Panc1 (cell line): ENCODE measurements around the gene DOK6. TPM values are rescaled to one million over a fixed set of nuclear protein-coding genes. Genes with fewer than 3 reads are reported as not detected.

Source experiments
- ATAC-seq: fragments of 200-7000 bp; cut with Tn5 transposase; 2 replicates; pipeline ENCODE4 v1.9.1; 2020; ENCODE audit warnings: mild to moderate bottlenecking, moderate library complexity
- BruUV-seq: library from RNA; stranded (reverse); fragments of 400-500 nt; replicated peaks from 2 replicates; lab custom pipeline; 2021; lab: Mats Ljungman, UMichigan
- CTCF ChIA-PET: fragments of 300-600 bp; sonication (Branson Sonifier 250); formaldehyde crosslinking; loops from one replicate; lab custom pipeline; 2022; ENCODE audit warnings: antibody characterized with exemption; lab: Charles Lee
- POLR2A ChIA-PET: fragments of 300-600 bp; sonication (Branson Sonifier 250); formaldehyde crosslinking; loops from one replicate; lab custom pipeline; 2022; ENCODE audit warnings: antibody characterized with exemption; lab: Charles Lee
- DNase-seq: peaks from one replicate; pipeline ENCODE4 v3.0.0-alpha.2; 2010; ENCODE audit warnings: low read depth, low spot score
- H3K27ac ChIP-seq: 2 replicates; pipeline ENCODE4 v1.5.1; 2011; ENCODE audit warnings: mild to moderate bottlenecking, low read length, inconsistent platforms
- H3K27me3 ChIP-seq: fragments of 200-500 bp; sonication (Bioruptor generic); 2 replicates; pipeline ENCODE4 v1.6.0; 2014; ENCODE audit warnings: low read length, inconsistent platforms; ENCODE audit not compliant: control insufficient read depth, insufficient read depth
- H3K36me3 ChIP-seq: fragments of 200-500 bp; sonication (Bioruptor generic); 2 replicates; pipeline ENCODE4 v1.5.1; 2014; ENCODE audit warnings: inconsistent platforms, mild to moderate bottlenecking, low read length, moderate library complexity; ENCODE audit not compliant: control insufficient read depth, insufficient read depth
- H3K4me1 ChIP-seq: 2 replicates; pipeline ENCODE4 v1.5.1; 2011; ENCODE audit warnings: inconsistent platforms, mild to moderate bottlenecking, low read length, moderate library complexity; ENCODE audit not compliant: control insufficient read depth, insufficient read depth
- H3K4me3 ChIP-seq, 2 experiments: 2 replicates each; pipeline ENCODE4 v1.5.1; 2011 to 2012; ENCODE audit warnings: low read depth in 2 of 2, low read length in 2 of 2, mild to moderate bottlenecking in 2 of 2, inconsistent platforms in 1 of 2, moderate library complexity in 1 of 2
- H3K9me3 ChIP-seq: fragments of 200-500 bp; sonication (Bioruptor generic); 2 replicates; pipeline ENCODE4 v1.5.1; 2014; ENCODE audit warnings: low read depth, mild to moderate bottlenecking, inconsistent platforms, low read length, moderate library complexity; ENCODE audit not compliant: control insufficient read depth, insufficient read depth
- POLR2AphosphoS5 ChIP-seq: IDR thresholded peaks from 2 replicates; pipeline ENCODE4 v1.6.1; 2012; ENCODE audit warnings: mild to moderate bottlenecking, low read depth, low read length, moderate library complexity
- REST ChIP-seq, 2 experiments: IDR thresholded peaks; 2 replicates each; pipeline ENCODE4 v1.6.1; 2011 to 2012; ENCODE audit warnings: low read depth in 2 of 2, control low read depth in 1 of 2, low read length in 1 of 2, mild to moderate bottlenecking in 1 of 2, moderate library complexity in 1 of 2; ENCODE audit not compliant: insufficient read depth in 1 of 2
- SIN3A ChIP-seq: IDR thresholded peaks from 2 replicates; pipeline ENCODE4 v1.6.1; 2012; ENCODE audit warnings: low read depth, mild to moderate bottlenecking, low read length, moderate library complexity, borderline replicate concordance; ENCODE audit not compliant: insufficient read depth
- TCF7L2 ChIP-seq: IDR thresholded peaks from 2 replicates; pipeline ENCODE4 v1.6.1; 2011; ENCODE audit warnings: mild to moderate bottlenecking, low read depth, low read length, inconsistent platforms
- in situ Hi-C: cut with HindIII; loops from 2 replicates; pipeline ENCODE4 v1.10.0; 2016; ENCODE audit warnings: low sequenced_read_pairs, low pct_unique_long_range_greater_than_20kb
- intact Hi-C: fragments of 100-400 bp; cut with micrococcal nuclease; formaldehyde crosslinking; loops from one replicate; pipeline ENCODE4 v1.10.0; 2022; ENCODE audit not compliant: unreplicated experiment
- total RNA-seq: library from RNA; stranded (reverse); gene quantifications from one replicate; pipeline ENCODE4 v1.2.1, GENCODE V29; 2021; ENCODE audit not compliant: unreplicated experiment
- TF ChIP-seq, protein P1 (sequence below): fragments of 450-650 bp; IDR thresholded peaks from 2 replicates; pipeline ENCODE4 v1.5.1; 2017; ENCODE audit warnings: mild to moderate bottlenecking

Gene DOK6
- total RNA-seq, 1 experiment from 2014 or later, result not detected

GRCh38 chr18:69648486-69648885 lies 247.8 kb downstream of the DOK6 start:
- POLR2A ChIA-PET, result no interaction called here
- intact Hi-C loops (no loop called here), in situ Hi-C loops (no loop called here)
- DNase-seq, result no peak
- no TSS peak for BruUV-seq
- TF ChIP-seq, protein P1, sequence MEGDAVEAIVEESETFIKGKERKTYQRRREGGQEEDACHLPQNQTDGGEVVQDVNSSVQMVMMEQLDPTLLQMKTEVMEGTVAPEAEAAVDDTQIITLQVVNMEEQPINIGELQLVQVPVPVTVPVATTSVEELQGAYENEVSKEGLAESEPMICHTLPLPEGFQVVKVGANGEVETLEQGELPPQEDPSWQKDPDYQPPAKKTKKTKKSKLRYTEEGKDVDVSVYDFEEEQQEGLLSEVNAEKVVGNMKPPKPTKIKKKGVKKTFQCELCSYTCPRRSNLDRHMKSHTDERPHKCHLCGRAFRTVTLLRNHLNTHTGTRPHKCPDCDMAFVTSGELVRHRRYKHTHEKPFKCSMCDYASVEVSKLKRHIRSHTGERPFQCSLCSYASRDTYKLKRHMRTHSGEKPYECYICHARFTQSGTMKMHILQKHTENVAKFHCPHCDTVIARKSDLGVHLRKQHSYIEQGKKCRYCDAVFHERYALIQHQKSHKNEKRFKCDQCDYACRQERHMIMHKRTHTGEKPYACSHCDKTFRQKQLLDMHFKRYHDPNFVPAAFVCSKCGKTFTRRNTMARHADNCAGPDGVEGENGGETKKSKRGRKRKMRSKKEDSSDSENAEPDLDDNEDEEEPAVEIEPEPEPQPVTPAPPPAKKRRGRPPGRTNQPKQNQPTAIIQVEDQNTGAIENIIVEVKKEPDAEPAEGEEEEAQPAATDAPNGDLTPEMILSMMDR, result no peak
- no peak for TF ChIP-seq TCF7L2
- TF ChIP-seq REST (IDR thresholded peaks at IDR 0.05; ENCODE audit: insufficient read depth in 1 of 2, low read depth in 2 of 2, low read length in 1 of 2), result no peak
- TF ChIP-seq POLR2AphosphoS5, result no peak
- no peak for TF ChIP-seq SIN3A
- Histone ChIP-seq H3K4me3 (no peak overlapping the region), H3K27me3 (no peaks in the 10 kb centered on the region), H3K4me1 (no peaks in the 10 kb centered on the region), H3K9me3 (no peaks in the 10 kb centered on the region), H3K27ac (no peak overlapping the region), H3K36me3 (no peaks in the 10 kb centered on the region)
- CTCF ChIA-PET, result no interaction called here
- no peak for ATAC-seq

GRCh38 chr18:69649684-69650083 lies 249.0 kb downstream of the DOK6 start:
- no peak overlapping the region for H3K27ac ChIP-seq
- BruUV-seq, result no TSS peak
- no peak overlapping the region for H3K4me3 ChIP-seq
- intact Hi-C loops, result no loop called here
- DNase-seq (no peak), ATAC-seq (no peak)
- H3K9me3 ChIP-seq, result no peaks in the 10 kb centered on the region
- no peaks in the 10 kb centered on the region for H3K36me3 ChIP-seq
- TF ChIP-seq POLR2AphosphoS5, result no peak
- no peak for TF ChIP-seq TCF7L2
- TF ChIP-seq REST (IDR thresholded peaks at IDR 0.05; ENCODE audit: insufficient read depth in 1 of 2, low read depth in 2 of 2, low read length in 1 of 2), result no peak
- no peak for TF ChIP-seq SIN3A
- TF ChIP-seq, protein P1, result no peak
- H3K27me3 ChIP-seq, result no peaks in the 10 kb centered on the region
- ChIA-PET CTCF (no interaction called here), POLR2A (interaction anchor here (0.6 kb wide), 1 partner anchor 130 kb away, joined by 4 read pairs; no protein-coding TSS in a partner anchor)
- H3K4me1 ChIP-seq, result no peaks in the 10 kb centered on the region
- in situ Hi-C loops, result no loop called here
